ENCODE measurements around the gene METTL14.
"Not testable (repeated sequence)": the region's sequence is repeated elsewhere in the genome, so short reads cannot be mapped to it uniquely, and the experiment has no call there.

The METTL14 gene

DNA sequence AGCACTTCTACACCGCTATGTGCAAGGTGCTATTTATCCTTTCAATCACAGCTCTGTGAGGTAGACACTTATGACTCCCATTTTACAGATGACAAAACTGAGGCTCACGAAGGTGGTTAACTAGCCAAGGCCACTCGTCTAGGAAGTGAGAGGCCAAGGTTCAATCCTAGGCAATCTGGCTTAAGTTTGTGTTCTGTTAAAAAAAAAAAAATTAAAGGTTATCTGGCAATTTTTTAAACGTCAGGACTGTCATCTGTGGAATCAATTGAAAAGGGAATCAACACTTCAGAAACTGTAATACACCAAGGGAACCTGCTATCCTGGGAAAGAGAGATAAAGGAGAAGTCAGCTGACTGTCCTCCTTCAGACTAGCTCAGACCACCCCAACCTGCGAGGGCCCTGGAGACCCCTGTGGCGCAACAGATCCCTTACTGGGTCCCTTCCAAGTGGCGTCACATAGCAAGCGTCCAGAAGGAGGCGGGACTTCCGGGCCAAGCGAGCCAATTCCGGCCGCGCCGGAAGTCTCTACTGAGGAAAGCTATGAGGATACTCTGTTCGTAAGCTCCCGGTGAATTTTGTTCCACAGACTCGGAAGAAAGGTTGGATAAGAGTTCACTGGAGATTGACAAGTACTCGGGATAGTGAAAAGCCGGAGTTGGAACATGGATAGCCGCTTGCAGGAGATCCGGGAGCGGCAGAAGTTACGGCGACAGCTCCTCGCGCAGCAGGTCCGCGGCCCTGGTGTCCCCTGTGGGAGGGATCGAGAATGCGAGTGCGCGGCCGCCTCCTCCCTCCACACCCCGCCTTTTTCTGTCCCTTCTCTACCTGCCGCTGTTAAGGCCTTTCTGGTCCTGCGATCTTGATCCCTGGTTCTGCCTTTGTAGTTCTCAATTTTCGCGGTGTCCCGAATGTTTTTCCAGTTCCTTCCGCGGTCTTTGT is at the start of gene METTL14:
Gene METTL14, plus strand, starts transcription at position 520 of the 939 bp plus-strand sequence. Its CDS starts 143 bp downstream, at position 663.
- DNase-seq (ENCODE audit: low read depth): peak; percentile 75

DNA sequence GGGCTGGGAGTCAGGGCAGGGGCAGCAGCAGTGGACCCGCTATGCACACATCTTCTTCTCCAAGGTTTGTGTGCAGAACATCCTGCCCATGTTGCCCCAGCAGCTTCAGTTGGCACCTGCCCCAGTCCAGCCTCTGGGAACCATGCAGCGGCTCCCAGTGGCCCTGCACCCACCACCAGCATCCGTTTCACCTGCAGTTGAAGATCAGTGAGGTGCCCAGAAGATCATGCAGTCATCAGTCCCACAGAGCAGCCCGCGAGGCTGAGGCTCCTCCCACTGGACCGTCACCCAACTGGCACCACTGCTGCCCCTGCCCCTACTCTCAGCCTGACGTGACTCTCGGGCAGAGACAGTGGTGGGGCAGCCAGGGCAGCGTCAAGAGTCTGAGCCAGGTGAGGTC is 49.1 kb upstream of the METTL14 start:
- DNase-seq (ENCODE audit: low read depth): not testable (repeated sequence)

GRCh38 chr4:118664665-118665064 is 20.5 kb upstream of the METTL14 start:
- DNase-seq (ENCODE audit: low read depth): not testable (repeated sequence)

GRCh38 chr4:118669220-118669619 is 16.0 kb upstream of the METTL14 start:
- peak; percentile 2 for DNase-seq (ENCODE audit: low read depth)

- not testable (repeated sequence) for DNase-seq (ENCODE audit: low read depth)
Observed at GRCh38 chr4:118670968-118671367, 14.2 kb upstream of the METTL14 start.

GRCh38 chr4:118676128-118676527 is 9.1 kb upstream of the METTL14 start:
- no peak for DNase-seq (ENCODE audit: low read depth)

- no peak for DNase-seq (ENCODE audit: low read depth)
Observed at GRCh38 chr4:118680808-118681207, 4.4 kb upstream of the METTL14 start.

DNA sequence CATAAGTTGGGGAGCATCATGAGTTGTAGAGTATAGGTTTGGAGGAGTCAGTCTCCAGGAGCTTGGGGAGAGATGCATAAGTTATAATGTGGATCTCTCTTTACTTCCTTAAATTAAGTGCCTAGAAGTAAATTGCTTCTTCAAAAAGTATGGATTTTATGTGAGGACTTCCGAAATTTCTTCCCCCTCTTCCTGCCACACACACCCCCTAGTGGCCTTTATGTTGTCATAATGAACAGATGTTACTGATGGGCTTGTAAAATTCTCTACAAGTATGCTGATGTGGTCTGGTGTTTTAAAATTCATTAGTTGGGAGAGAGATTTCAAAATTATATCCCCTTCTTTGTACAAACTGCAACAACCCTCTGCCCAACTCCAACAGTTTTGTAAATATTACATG is 2.3 kb upstream of the METTL14 start:
- no peak for DNase-seq (ENCODE audit: low read depth)

DNA sequence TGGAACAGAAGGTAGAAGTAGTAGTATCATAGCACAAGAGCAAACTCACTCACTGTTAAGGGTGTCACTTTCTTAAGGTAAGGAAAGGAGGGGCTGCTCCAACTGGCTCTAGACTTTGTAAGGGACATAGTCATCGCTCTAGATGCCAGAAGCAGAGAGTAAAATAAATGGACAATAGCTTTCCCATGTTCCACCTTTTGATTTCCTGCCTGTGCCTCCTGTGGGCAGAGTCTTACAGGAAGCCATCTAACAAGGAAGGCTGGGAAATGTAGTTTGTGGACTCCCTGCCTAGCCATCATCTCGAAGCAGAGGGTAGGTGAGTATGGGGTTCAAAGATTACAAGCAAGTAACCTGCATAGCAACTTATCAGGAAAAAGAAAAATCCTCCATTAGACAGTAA is 1.7 kb upstream of the METTL14 start:
- no peak for DNase-seq (ENCODE audit: low read depth)

GRCh38 chr4:118703118-118703517 is 17.9 kb downstream of the METTL14 start:
- DNase-seq (ENCODE audit: low read depth): no peak

DNA sequence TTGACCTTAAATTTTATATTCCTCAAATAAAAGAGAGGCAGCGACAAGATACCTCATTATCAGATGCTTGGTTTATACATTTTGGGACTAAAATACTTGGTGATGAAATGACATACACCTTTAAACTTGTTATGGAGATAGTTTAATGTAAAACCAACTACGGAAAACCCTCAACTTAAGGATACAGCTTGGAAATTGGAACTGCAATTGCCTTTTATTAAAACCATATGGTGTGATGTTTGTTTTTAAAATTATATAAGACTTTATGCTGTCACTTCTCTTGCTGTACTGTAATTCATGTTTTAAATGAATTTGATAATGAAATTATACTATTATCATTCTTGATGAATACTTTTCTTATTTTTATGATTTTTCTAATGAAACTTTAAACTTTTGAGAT is 25.9 kb downstream of the METTL14 start:
- DNase-seq (ENCODE audit: low read depth): no peak

DNA sequence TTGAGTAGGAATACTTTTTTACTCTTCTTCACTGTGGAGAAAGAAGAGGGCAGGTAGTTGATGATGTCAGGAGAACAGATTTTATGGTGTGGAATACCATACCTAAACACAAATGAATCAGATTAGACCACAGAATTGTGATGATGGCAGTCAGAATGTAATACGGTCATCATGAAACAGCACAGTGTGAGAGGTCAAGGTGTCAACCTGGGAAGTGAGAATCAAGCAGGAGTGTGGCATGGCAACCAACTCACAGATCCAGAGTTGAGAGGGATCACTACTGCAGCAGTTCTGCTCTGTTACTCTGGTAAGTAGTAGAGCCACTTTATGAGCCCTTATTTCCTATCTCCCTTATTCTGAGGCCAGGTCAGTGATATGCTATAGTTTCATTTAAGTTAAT is 27.7 kb downstream of the METTL14 start:
- DNase-seq (ENCODE audit: low read depth): no peak

GRCh38 chr4:118714682-118715081 is 29.5 kb downstream of the METTL14 start:
- no peak for DNase-seq (ENCODE audit: low read depth)

DNA sequence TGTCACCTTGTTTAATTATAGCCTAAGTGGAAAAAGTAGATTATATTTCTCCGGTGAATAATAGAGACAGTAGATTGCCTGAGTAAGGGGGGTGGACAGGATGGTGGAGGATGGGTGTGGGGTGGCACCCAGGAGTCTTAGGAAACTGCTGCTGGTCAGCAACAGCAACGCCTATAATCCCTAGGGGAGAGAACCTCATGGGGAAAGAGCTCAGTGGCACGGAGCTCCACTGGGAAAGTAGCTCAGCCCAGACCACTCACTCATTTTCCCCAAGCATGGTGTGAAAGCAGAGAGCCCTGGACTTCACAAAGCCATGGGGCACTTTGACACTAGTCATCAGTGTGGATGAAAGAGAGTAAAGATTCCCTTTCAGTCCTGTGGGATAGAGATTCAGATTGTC is 31.1 kb downstream of the METTL14 start:
- no peak for DNase-seq (ENCODE audit: low read depth)

DNA sequence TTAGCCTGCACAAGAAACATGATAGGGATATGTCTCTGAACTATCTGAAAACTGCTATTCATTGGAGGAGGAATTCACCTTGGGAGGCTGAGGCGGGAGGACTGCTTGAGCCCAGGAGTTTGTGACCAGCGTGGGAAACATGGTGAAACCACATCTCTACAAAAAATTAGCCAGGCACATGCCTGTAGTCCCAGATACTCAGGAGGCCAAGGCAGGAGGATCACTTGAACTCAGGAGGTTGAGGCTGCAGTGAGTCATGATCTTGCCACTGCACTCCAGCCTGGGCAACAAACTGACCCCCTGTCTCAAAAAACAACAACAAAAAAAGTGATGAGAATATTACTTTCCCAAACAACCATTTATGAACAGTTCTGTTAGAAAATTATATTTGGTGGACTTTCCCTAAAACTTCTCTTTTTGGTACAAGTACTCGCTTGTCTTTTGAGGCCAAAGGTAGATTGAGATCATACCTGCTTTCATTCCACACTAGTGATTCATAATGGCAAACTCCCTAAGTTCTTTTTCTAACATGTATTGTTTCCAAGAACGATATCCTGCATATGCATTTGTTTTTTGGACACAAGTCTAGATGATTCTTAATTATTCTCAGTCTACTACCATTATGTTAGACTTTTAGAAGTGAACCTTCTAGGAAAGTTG is 33.4 kb downstream of the METTL14 start:
- no peak for DNase-seq (ENCODE audit: low read depth)

DNA sequence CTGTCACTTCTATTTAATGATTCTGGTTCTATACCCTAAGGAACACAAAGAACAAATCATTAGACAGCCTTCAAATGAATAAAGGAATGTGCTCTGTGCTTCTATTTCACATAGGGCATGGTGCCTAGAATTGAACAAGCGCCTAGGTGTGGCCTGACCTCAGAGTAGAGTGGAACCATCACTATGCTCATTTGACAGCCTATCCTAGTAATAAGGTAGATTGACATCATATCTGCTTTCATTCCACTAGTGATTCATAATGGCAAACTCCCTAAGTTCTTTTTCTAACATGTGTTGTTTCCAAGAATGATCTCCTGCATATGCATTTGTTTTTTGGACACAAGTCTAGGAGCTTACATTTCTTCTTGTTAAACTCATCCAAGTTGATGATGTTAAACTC is 36.6 kb downstream of the METTL14 start:
- no peak for DNase-seq (ENCODE audit: low read depth)

DNA sequence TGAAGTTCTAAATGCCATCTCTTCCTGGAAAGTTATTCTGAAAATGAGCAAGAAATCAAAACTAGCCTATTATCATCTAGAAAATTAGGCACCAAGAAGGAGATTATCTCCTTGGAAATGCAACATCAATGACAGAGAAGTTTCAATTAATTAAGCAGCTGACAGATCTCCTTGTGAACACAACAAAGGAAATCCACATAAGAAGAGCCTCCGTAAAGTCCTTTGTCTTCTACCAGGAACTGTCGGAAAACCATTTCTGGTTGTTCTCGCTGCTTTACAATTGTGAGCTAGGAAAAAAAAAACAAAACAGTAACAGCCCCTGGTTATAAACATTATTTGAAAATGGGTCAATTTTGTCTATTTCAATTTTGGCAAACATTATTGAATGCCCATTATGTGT is 38.2 kb downstream of the METTL14 start:
- no peak for DNase-seq (ENCODE audit: low read depth)

DNA sequence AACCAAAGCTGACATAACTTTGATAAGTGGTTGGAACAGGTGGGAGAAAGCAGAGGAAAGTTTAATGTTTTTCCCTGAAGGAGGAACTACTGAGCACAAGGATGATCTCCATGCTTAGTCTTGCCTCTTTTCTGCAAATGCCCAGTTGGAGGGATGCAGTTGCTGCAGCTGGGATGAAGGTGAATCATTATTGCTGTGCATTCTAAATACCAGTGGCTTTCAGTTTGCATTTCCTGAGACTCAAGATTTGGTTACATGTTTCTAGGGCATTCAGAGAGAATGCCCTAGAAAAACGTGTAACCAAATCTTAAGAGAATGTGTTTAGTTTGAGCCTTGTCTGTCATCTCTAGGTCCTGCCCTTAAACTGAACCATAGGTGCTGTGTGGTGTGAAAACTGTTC is 42.2 kb downstream of the METTL14 start:
- DNase-seq (ENCODE audit: low read depth): no peak

- no peak for DNase-seq (ENCODE audit: low read depth)
Observed at GRCh38 chr4:118729287-118730286, 44.4 kb downstream of the METTL14 start.

- DNase-seq (ENCODE audit: low read depth): no peak
Observed at GRCh38 chr4:118730683-118731082, 45.5 kb downstream of the METTL14 start.

- DNase-seq (ENCODE audit: low read depth): no peak
Observed at GRCh38 chr4:118732591-118733330, 47.6 kb downstream of the METTL14 start.

All from stimulated activated CD4-positive, alpha-beta T cell treated with anti-CD3 and anti-CD28 coated beads, Interleukin-2, amount 100 ng/mL, for 4 hours (primary cell).